ENCODE measurements around the gene NUDCD2. TPM values are rescaled to one million over a fixed set of nuclear protein-coding genes. Genes with fewer than 3 reads are reported as not detected.

Gene NUDCD2
- total RNA-seq, 2 experiments from 2014 or later: 55.5 to 62.7 TPM

- DNase-seq: no peak
- Mint-ChIP-seq H3K4me3 (no peak overlapping the region), H3K27me3 (no peaks in the 10 kb centered on the region), H3K36me3 (ENCODE audit: low read depth) (peaks cover 69% of the 10 kb centered on the region), H3K27ac (no peak overlapping the region), H3K4me1 (ENCODE audit: low read depth) (peaks cover 9% of the 10 kb centered on the region), H3K9me3 (no peaks in the 10 kb centered on the region)
- no peak for ATAC-seq
- ChIA-PET CTCF (interaction anchor here (0.7 kb wide), 1 partner anchor 29 kb away, joined by 3 read pairs; no protein-coding TSS in a partner anchor), POLR2A (interaction anchor here (1.0 kb wide), 1 partner anchor 24 kb away, joined by 3 read pairs; no protein-coding TSS in a partner anchor)
- intact Hi-C loops (cut with micrococcal nuclease): no loop called here
- TF ChIP-seq CTCF (IDR thresholded peaks at IDR 0.05): no peak
These were observed 18.5 kb upstream of the NUDCD2 start for GRCh38 chr5:163478126-163478981.

- no peaks in the 10 kb centered on the region for H3K27me3 Mint-ChIP-seq
- CTCF ChIA-PET: interaction anchor here (2.4 kb wide), 1 partner anchor 14 kb away, joined by 9 read pairs; no protein-coding TSS in a partner anchor
- H3K36me3 Mint-ChIP-seq (ENCODE audit: low read depth): peaks cover 71% of the 10 kb centered on the region
- POLR2A ChIA-PET: no interaction called here
- H3K4me1 Mint-ChIP-seq (ENCODE audit: low read depth): peaks cover 7% of the 10 kb centered on the region
- intact Hi-C loops (cut with micrococcal nuclease): no loop called here
- H3K4me3 Mint-ChIP-seq: no peak overlapping the region
- no peaks in the 10 kb centered on the region for H3K9me3 Mint-ChIP-seq
- no peak for DNase-seq
- ATAC-seq: no peak
- H3K27ac Mint-ChIP-seq: no peak overlapping the region
- TF ChIP-seq CTCF (IDR thresholded peaks at IDR 0.05): no peak
These were observed 15.5 kb upstream of the NUDCD2 start for GRCh38 chr5:163475411-163475810.

GRCh38 chr5:163473635-163474243, 13.8 kb upstream of the NUDCD2 start:
- TF ChIP-seq CTCF (IDR thresholded peaks at IDR 0.05): no peak
- Mint-ChIP-seq H3K36me3 (ENCODE audit: low read depth) (peaks cover 74% of the 10 kb centered on the region), H3K9me3 (no peaks in the 10 kb centered on the region), H3K4me3 (no peak overlapping the region), H3K27me3 (no peaks in the 10 kb centered on the region), H3K27ac (no peak overlapping the region), H3K4me1 (ENCODE audit: low read depth) (peaks cover 7% of the 10 kb centered on the region)
- intact Hi-C loops (cut with micrococcal nuclease): no loop called here
- ATAC-seq (peak; percentile 42), DNase-seq (no peak)
- ChIA-PET CTCF (interaction anchor here (0.9 to 2.4 kb wide), 6 partner anchors 9 to 57 kb away, joined by 3 to 9 read pairs (median 4); partner anchors contain the start of genes HMMR and MAT2B), POLR2A (no interaction called here)

- Mint-ChIP-seq H3K27ac (no peak overlapping the region), H3K36me3 (ENCODE audit: low read depth) (peaks cover 60% of the 10 kb centered on the region), H3K4me3 (no peak overlapping the region), H3K4me1 (ENCODE audit: low read depth) (peaks cover 6% of the 10 kb centered on the region), H3K9me3 (no peaks in the 10 kb centered on the region), H3K27me3 (no peaks in the 10 kb centered on the region)
- no peak for TF ChIP-seq CTCF (IDR thresholded peaks at IDR 0.05)
- ChIA-PET POLR2A (interaction anchor here (0.7 to 1.9 kb wide), 3 partner anchors 8 to 38 kb away, joined by 3 to 6 read pairs (median 4); partner anchors contain the start of genes HMMR, MAT2B and NUDCD2), CTCF (interaction anchor here (0.7 to 0.8 kb wide), 2 partner anchors 9 to 30 kb away, joined by 3 read pairs; no protein-coding TSS in a partner anchor)
- intact Hi-C loops (cut with micrococcal nuclease): no loop called here
- DNase-seq (no peak), ATAC-seq (no peak)
These were observed 7.8 kb upstream of the NUDCD2 start for GRCh38 chr5:163467682-163468081.
